Thoracic aorta (tissue), 2 donors: ENCODE measurements around the gene PDE4D. TPM values are rescaled to one million over a fixed set of nuclear protein-coding genes. Genes with fewer than 3 reads are reported as not detected.

ENCODE experiments used
- ATAC-seq: fragments of 150-250 bp; one replicate; pipeline ENCODE4 v1.8.0; 2017; ENCODE audit warnings: low read depth; ENCODE audit not compliant: insufficient number of reproducible peaks, low FRiP score
- DNase-seq: peaks from one replicate; pipeline ENCODE4 v3.0.0-alpha.2; 2020; ENCODE audit warnings: low spot score
- H3K27ac ChIP-seq, 2 donors: fragments of 200-600 bp; sonication (generic); 1 replicate in 1 of 2; 2 replicates in 1 of 2; pipeline ENCODE4 v1.5.1; 2016; ENCODE audit warnings: mild to moderate bottlenecking in 2 of 2, moderate library complexity in 2 of 2
- H3K27me3 ChIP-seq: fragments of 200-600 bp; sonication (generic); replicated peaks from 2 replicates; pipeline ENCODE4 v1.6.0; 2016; ENCODE audit warnings: mild to moderate bottlenecking; ENCODE audit not compliant: insufficient read depth
- H3K36me3 ChIP-seq: fragments of 200-600 bp; sonication (generic); one replicate; pipeline ENCODE4 v1.5.1; 2016
- H3K4me1 ChIP-seq, 2 donors: fragments of 200-600 bp; sonication (generic); 1 replicate in 1 of 2; 2 replicates in 1 of 2; pipeline versions ENCODE4 v1.5.1 to v1.6.0; 2016; ENCODE audit warnings: low read depth in 2 of 2, mild to moderate bottlenecking in 1 of 2; ENCODE audit not compliant: control insufficient read depth in 1 of 2
- H3K4me3 ChIP-seq: fragments of 200-600 bp; sonication (generic); 2 replicates; pipeline ENCODE4 v1.5.1; 2016; ENCODE audit warnings: mild to moderate bottlenecking
- H3K9me3 ChIP-seq: fragments of 200-600 bp; sonication (generic); 2 replicates; pipeline ENCODE4 v1.5.1; 2016
- total RNA-seq, 2 donors: library from RNA; depleted of rRNA; stranded (reverse); fragments of >200 nt; gene quantifications; one replicate each; pipeline versions ENCODE4 v1.1.0 to v1.2.3, GENCODE V29; 2016
- TF ChIP-seq, protein P1 (sequence below): fragments of 200-600 bp; sonication (generic); IDR thresholded peaks from one replicate; pipeline ENCODE4 v1.5.1; 2019; ENCODE audit warnings: antibody characterized with exemption

Gene PDE4D
- total RNA-seq, 2 donors from 2014 or later = 34.0 to 85.8 TPM

GRCh38 chr5:59322058-59322457 is 571.5 kb downstream of the PDE4D start:
- ATAC-seq = no peak
- Histone ChIP-seq H3K4me3 (no peak overlapping the region), H3K27me3 (no peaks in the 10 kb centered on the region), H3K36me3 (no peaks in the 10 kb centered on the region), H3K4me1 (peaks cover 0 to 19% of the 10 kb centered on the region in 2 donors), H3K27ac (no peak overlapping the region), H3K9me3 (no peaks in the 10 kb centered on the region)
- no peak for DNase-seq
- TF ChIP-seq, protein P1, sequence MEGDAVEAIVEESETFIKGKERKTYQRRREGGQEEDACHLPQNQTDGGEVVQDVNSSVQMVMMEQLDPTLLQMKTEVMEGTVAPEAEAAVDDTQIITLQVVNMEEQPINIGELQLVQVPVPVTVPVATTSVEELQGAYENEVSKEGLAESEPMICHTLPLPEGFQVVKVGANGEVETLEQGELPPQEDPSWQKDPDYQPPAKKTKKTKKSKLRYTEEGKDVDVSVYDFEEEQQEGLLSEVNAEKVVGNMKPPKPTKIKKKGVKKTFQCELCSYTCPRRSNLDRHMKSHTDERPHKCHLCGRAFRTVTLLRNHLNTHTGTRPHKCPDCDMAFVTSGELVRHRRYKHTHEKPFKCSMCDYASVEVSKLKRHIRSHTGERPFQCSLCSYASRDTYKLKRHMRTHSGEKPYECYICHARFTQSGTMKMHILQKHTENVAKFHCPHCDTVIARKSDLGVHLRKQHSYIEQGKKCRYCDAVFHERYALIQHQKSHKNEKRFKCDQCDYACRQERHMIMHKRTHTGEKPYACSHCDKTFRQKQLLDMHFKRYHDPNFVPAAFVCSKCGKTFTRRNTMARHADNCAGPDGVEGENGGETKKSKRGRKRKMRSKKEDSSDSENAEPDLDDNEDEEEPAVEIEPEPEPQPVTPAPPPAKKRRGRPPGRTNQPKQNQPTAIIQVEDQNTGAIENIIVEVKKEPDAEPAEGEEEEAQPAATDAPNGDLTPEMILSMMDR = no peak

DNA sequence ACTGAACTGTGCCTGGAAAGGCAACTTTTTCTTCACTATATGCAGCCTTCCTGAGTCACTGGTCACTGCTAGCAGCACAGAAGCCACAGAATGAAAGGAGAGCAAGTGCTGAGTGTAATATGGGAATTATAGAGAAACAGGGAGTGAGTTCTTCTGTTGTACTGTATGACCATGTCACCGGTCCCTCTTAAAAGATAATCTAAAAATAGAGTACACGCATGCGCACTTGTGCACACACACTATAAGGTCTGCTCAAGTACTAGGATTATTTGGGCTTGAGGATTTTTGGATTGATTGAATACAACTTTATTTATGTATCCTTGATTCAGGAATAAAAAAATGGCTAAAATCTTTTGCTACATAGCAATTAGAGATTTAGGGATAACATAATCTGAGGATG is 571.9 kb downstream of the PDE4D start:
- Histone ChIP-seq H3K27ac (no peak overlapping the region), H3K4me1 (peaks cover 0 to 20% of the 10 kb centered on the region in 2 donors), H3K4me3 (no peak overlapping the region), H3K9me3 (no peaks in the 10 kb centered on the region), H3K27me3 (no peaks in the 10 kb centered on the region), H3K36me3 (no peaks in the 10 kb centered on the region)
- DNase-seq = no peak
- ATAC-seq = no peak
- TF ChIP-seq, protein P1 = no peak

GRCh38 chr5:59320420-59320819 is 573.1 kb downstream of the PDE4D start:
- DNase-seq (no peak), ATAC-seq (no peak)
- Histone ChIP-seq H3K27me3 (no peaks in the 10 kb centered on the region), H3K4me3 (no peak overlapping the region), H3K4me1 (peaks cover 0 to 20% of the 10 kb centered on the region in 2 donors), H3K36me3 (no peaks in the 10 kb centered on the region), H3K27ac (no peak overlapping the region), H3K9me3 (no peaks in the 10 kb centered on the region)
- TF ChIP-seq, protein P1 = no peak

DNA sequence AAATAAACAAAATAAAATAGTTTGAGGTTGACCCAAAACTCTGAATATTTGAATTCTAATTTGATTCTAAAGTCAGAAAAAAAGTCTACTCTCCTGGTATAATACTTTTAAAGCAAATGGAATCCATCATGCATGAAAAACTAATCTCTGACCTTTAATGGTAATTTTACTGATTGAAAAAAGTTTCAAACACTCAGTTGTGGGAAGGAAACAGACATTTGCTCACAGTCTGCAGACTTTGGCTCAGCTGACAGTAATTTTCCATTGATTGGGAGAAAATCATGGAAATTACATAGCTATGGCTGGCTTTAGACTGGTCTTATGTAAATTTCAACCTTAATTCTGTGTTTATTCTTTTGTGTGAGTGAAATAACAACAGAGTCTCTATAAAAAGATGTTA is 574.3 kb downstream of the PDE4D start:
- peaks cover 0 to 20% of the 10 kb centered on the region in 2 donors for H3K4me1 ChIP-seq
- DNase-seq (no peak), ATAC-seq (no peak)
- no peaks in the 10 kb centered on the region for H3K9me3 ChIP-seq
- H3K27ac ChIP-seq = no peak overlapping the region
- TF ChIP-seq, protein P1 = no peak
- H3K4me3 ChIP-seq = no peak overlapping the region
- no peaks in the 10 kb centered on the region for H3K27me3 ChIP-seq
- no peaks in the 10 kb centered on the region for H3K36me3 ChIP-seq

DNA sequence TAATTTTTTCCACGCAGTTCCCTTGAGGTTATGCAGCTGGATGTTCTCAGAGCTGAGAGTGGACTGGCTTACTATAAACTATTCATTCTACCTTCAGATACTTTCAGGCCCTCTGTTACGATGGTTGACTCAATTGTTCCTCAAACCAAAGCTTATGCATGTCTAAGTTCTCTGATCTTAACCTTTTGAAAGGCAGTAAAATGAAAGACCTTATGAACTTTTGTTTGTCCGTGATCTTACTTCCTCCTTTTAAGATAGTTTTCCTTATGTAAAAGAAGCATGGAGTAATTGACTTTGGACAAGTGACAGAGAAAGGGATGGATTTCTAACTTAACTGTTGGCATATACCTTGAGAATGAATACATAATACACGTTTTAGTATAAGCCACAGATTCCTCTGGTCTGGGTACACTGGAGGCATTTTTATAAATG is 575.7 kb downstream of the PDE4D start:
- ATAC-seq (no peak), DNase-seq (no peak)
- Histone ChIP-seq H3K36me3 (no peaks in the 10 kb centered on the region), H3K27me3 (no peaks in the 10 kb centered on the region), H3K4me1 (peaks cover 0 to 20% of the 10 kb centered on the region in 2 donors), H3K27ac (no peak overlapping the region), H3K4me3 (no peak overlapping the region), H3K9me3 (no peaks in the 10 kb centered on the region)
- TF ChIP-seq, protein P1 = no peak
